GM12865 (cell line): ENCODE data around the gene POMT2.

Experiments used
- DNase-seq: peaks from one replicate; pipeline ENCODE4 v3.0.0; 2010; ENCODE audit warnings: low read depth
- H3K4me3 ChIP-seq: 2 replicates; pipeline ENCODE4 v1.5.1; 2011; ENCODE audit warnings: mild to moderate bottlenecking, low read depth, low read length, control low read depth
- CTCF ChIP-seq: IDR thresholded peaks from 2 replicates; pipeline ENCODE4 v1.5.1; 2011; ENCODE audit warnings: low read length, control low read depth, low read depth, inconsistent platforms; ENCODE audit not compliant: insufficient read depth; ENCODE audit errors: missing control alignments

The POMT2 gene

GRCh38 chr14:77278461-77279230 lies 42.0 kb downstream of the POMT2 start:
- no peak overlapping the region for H3K4me3 ChIP-seq
- peak; percentile 4 for TF ChIP-seq CTCF
- no peak for DNase-seq

- TF ChIP-seq CTCF = no peak
- no peak overlapping the region for H3K4me3 ChIP-seq
- DNase-seq = no peak
Measured at GRCh38 chr14:77276959-77277358, 43.7 kb downstream of the POMT2 start.

GRCh38 chr14:77276295-77276935 lies 44.3 kb downstream of the POMT2 start:
- no peak for TF ChIP-seq CTCF
- DNase-seq = no peak
- no peak overlapping the region for H3K4me3 ChIP-seq

- no peak for TF ChIP-seq CTCF
- H3K4me3 ChIP-seq = no peak overlapping the region
- no peak for DNase-seq
Measured at GRCh38 chr14:77275601-77276017, 45.1 kb downstream of the POMT2 start.

GRCh38 chr14:77275041-77275580 lies 45.6 kb downstream of the POMT2 start:
- no peak for TF ChIP-seq CTCF
- DNase-seq = no peak
- no peak overlapping the region for H3K4me3 ChIP-seq

GRCh38 chr14:77273796-77274195 lies 46.9 kb downstream of the POMT2 start:
- H3K4me3 ChIP-seq = no peak overlapping the region
- no peak for DNase-seq
- no peak for TF ChIP-seq CTCF

GRCh38 chr14:77272261-77272660 lies 48.4 kb downstream of the POMT2 start:
- DNase-seq = no peak
- TF ChIP-seq CTCF = no peak

More at GRCh38 chr14:77272261-77272660, 48.4 kb downstream of the POMT2 start:
- no peak overlapping the region for H3K4me3 ChIP-seq
